WTC11 (cell line): Measurements from ENCODE around the gene SST.

Experiments used
- JAZF1 ChIP-seq: fragments of 250-450 bp; sonication (Bioruptor Pico); IDR thresholded peaks from 2 replicates; pipeline ENCODE4 v1.9.0; 2021; ENCODE audit warnings: moderate library complexity, mild to moderate bottlenecking, inconsistent platforms
- JUN ChIP-seq: sonication (generic); formaldehyde crosslinking; IDR thresholded peaks from 2 replicates; pipeline ENCODE4 v1.8.0; 2023; ENCODE audit warnings: mild to moderate bottlenecking, missing genetic modification reagents
- NFYB ChIP-seq: sonication (generic); formaldehyde crosslinking; conservative IDR thresholded peaks from 2 replicates; pipeline ENCODE4 v1.8.0; 2022; ENCODE audit warnings: low read depth, missing genetic modification reagents
- TCF7 ChIP-seq: sonication (generic); formaldehyde crosslinking; IDR thresholded peaks from 2 replicates; pipeline ENCODE4 v1.8.0; 2022; ENCODE audit warnings: mild to moderate bottlenecking, low read depth, missing genetic modification reagents, moderate library complexity
- TEAD4 ChIP-seq: sonication (generic); formaldehyde crosslinking; IDR thresholded peaks from 2 replicates; pipeline ENCODE4 v1.8.0; 2022; ENCODE audit warnings: mild to moderate bottlenecking, missing genetic modification reagents
- TF ChIP-seq, protein P1 (sequence below): fragments of 200-600 bp; IDR thresholded peaks from 2 replicates; pipeline ENCODE4 v1.8.0; 2022; ENCODE audit warnings: antibody characterized with exemption
- TF ChIP-seq, protein P2 (sequence below): sonication (generic); formaldehyde crosslinking; IDR thresholded peaks from 2 replicates; pipeline ENCODE4 v1.8.1; 2022; ENCODE audit warnings: mild to moderate bottlenecking, moderate library complexity, missing genetic modification reagents
- TF ChIP-seq, protein P3 (sequence below): sonication (generic); formaldehyde crosslinking; IDR thresholded peaks from 2 replicates; pipeline ENCODE4 v1.8.0; 2022; ENCODE audit warnings: mild to moderate bottlenecking, missing genetic modification reagents
- TF ChIP-seq, protein P4 (sequence below): sonication (generic); formaldehyde crosslinking; IDR thresholded peaks from 2 replicates; pipeline ENCODE4 v1.8.0; 2023; ENCODE audit warnings: missing genetic modification reagents, mild to moderate bottlenecking, borderline replicate concordance
- TF ChIP-seq, protein P5 (sequence below): sonication (generic); formaldehyde crosslinking; conservative IDR thresholded peaks from 2 replicates; pipeline ENCODE4 v1.8.1; 2023; ENCODE audit warnings: mild to moderate bottlenecking, low read depth, missing genetic modification reagents, moderate library complexity

DNA sequence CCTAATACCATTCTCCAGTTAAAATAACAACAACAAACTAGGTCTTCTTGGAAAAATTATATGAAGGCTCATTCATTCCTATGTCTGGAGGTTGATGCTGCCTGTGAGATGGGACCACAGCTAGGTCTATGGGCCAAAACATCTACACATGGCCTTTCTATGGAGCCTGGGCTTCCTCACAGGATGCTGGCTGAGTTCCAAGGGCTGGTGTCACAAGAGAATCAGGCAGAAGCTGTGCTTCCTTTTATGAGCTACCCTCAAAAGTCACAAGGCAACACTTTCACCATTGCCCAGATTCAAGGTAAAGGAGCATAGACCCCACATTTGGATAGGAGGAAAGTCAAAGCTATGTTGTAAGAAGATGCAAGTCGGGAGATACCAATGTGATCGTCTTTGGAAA lies 36.8 kb upstream of the SST start:
- TF ChIP-seq, protein P1, sequence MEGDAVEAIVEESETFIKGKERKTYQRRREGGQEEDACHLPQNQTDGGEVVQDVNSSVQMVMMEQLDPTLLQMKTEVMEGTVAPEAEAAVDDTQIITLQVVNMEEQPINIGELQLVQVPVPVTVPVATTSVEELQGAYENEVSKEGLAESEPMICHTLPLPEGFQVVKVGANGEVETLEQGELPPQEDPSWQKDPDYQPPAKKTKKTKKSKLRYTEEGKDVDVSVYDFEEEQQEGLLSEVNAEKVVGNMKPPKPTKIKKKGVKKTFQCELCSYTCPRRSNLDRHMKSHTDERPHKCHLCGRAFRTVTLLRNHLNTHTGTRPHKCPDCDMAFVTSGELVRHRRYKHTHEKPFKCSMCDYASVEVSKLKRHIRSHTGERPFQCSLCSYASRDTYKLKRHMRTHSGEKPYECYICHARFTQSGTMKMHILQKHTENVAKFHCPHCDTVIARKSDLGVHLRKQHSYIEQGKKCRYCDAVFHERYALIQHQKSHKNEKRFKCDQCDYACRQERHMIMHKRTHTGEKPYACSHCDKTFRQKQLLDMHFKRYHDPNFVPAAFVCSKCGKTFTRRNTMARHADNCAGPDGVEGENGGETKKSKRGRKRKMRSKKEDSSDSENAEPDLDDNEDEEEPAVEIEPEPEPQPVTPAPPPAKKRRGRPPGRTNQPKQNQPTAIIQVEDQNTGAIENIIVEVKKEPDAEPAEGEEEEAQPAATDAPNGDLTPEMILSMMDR = no peak
- TF ChIP-seq TEAD4 (no peak), JUN (CRISPR knock-in tag) (no peak), TCF7 (CRISPR knock-in tag) (no peak), NFYB (CRISPR knock-in tag) (no peak), JAZF1 (CRISPR knock-in tag) (no peak)
- TF ChIP-seq, protein P2, sequence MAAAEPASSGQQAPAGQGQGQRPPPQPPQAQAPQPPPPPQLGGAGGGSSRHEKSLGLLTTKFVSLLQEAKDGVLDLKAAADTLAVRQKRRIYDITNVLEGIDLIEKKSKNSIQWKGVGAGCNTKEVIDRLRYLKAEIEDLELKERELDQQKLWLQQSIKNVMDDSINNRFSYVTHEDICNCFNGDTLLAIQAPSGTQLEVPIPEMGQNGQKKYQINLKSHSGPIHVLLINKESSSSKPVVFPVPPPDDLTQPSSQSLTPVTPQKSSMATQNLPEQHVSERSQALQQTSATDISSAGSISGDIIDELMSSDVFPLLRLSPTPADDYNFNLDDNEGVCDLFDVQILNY (CRISPR knock-in tag) = no peak
- TF ChIP-seq, protein P3, sequence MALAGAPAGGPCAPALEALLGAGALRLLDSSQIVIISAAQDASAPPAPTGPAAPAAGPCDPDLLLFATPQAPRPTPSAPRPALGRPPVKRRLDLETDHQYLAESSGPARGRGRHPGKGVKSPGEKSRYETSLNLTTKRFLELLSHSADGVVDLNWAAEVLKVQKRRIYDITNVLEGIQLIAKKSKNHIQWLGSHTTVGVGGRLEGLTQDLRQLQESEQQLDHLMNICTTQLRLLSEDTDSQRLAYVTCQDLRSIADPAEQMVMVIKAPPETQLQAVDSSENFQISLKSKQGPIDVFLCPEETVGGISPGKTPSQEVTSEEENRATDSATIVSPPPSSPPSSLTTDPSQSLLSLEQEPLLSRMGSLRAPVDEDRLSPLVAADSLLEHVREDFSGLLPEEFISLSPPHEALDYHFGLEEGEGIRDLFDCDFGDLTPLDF (CRISPR knock-in tag) = no peak
- TF ChIP-seq, protein P4, sequence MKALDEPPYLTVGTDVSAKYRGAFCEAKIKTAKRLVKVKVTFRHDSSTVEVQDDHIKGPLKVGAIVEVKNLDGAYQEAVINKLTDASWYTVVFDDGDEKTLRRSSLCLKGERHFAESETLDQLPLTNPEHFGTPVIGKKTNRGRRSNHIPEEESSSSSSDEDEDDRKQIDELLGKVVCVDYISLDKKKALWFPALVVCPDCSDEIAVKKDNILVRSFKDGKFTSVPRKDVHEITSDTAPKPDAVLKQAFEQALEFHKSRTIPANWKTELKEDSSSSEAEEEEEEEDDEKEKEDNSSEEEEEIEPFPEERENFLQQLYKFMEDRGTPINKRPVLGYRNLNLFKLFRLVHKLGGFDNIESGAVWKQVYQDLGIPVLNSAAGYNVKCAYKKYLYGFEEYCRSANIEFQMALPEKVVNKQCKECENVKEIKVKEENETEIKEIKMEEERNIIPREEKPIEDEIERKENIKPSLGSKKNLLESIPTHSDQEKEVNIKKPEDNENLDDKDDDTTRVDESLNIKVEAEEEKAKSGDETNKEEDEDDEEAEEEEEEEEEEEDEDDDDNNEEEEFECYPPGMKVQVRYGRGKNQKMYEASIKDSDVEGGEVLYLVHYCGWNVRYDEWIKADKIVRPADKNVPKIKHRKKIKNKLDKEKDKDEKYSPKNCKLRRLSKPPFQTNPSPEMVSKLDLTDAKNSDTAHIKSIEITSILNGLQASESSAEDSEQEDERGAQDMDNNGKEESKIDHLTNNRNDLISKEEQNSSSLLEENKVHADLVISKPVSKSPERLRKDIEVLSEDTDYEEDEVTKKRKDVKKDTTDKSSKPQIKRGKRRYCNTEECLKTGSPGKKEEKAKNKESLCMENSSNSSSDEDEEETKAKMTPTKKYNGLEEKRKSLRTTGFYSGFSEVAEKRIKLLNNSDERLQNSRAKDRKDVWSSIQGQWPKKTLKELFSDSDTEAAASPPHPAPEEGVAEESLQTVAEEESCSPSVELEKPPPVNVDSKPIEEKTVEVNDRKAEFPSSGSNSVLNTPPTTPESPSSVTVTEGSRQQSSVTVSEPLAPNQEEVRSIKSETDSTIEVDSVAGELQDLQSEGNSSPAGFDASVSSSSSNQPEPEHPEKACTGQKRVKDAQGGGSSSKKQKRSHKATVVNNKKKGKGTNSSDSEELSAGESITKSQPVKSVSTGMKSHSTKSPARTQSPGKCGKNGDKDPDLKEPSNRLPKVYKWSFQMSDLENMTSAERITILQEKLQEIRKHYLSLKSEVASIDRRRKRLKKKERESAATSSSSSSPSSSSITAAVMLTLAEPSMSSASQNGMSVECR (CRISPR knock-in tag) = no peak
- TF ChIP-seq, protein P5, sequence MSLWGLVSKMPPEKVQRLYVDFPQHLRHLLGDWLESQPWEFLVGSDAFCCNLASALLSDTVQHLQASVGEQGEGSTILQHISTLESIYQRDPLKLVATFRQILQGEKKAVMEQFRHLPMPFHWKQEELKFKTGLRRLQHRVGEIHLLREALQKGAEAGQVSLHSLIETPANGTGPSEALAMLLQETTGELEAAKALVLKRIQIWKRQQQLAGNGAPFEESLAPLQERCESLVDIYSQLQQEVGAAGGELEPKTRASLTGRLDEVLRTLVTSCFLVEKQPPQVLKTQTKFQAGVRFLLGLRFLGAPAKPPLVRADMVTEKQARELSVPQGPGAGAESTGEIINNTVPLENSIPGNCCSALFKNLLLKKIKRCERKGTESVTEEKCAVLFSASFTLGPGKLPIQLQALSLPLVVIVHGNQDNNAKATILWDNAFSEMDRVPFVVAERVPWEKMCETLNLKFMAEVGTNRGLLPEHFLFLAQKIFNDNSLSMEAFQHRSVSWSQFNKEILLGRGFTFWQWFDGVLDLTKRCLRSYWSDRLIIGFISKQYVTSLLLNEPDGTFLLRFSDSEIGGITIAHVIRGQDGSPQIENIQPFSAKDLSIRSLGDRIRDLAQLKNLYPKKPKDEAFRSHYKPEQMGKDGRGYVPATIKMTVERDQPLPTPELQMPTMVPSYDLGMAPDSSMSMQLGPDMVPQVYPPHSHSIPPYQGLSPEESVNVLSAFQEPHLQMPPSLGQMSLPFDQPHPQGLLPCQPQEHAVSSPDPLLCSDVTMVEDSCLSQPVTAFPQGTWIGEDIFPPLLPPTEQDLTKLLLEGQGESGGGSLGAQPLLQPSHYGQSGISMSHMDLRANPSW = no peak
